GM18520 (cell line): ENCODE data around the gene IER5L.
"Not testable (repeated sequence)": the region's sequence is repeated elsewhere in the genome, so short reads cannot be mapped to it uniquely, and the experiment has no call there.

Experiments used
- ATAC-seq: cut with Tn5 transposase; IDR thresholded peaks from one replicate; pipeline ENCODE4 v1.9.1; 2021; ENCODE audit not compliant: unreplicated experiment

Gene IER5L

GRCh38 chr9:129203556-129203909, 25.5 kb upstream of the IER5L start:
- no peak for ATAC-seq

- no peak for ATAC-seq
Observed at GRCh38 chr9:129202613-129203555, 24.8 kb upstream of the IER5L start.

DNA sequence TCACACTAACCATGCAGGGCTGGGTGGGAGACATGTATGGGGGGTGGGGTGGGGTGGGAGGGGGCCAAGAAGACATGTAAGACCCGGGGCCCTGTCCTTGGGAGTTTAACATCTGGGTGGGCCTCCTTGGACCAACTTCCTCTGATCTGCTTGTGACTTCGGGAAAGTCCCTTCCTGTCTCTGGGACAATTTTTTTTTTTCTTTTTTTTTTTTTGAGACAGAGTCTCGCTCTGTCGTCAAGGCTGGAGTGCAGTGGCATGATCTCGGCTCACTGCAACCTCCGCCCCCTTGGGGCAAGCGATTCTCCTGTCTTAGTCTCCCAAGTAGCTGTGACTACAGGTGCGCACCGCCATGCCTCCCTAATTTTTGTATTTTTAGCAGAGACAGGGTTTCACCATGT, 23.8 kb upstream of the IER5L start:
- no peak for ATAC-seq

DNA sequence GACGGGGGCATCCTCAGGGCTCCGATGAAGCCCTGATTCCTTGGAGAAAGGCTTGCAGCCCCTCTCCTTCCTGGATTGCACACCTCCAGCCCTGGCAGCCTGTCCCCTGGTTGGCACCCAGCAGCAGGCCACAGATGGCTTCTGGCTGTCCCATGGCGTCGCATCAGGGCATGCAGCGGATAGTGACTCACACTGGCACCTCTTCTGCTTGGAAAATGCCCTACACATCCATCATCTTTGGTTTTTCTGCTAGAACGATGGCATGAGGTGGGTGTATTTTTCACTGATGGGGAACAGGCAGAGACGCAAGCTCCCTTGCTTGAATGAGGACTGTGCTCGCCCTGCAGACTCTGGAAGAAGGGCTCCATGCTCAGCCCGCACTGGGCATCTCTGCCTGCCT, 23.2 kb upstream of the IER5L start:
- ATAC-seq: no peak

DNA sequence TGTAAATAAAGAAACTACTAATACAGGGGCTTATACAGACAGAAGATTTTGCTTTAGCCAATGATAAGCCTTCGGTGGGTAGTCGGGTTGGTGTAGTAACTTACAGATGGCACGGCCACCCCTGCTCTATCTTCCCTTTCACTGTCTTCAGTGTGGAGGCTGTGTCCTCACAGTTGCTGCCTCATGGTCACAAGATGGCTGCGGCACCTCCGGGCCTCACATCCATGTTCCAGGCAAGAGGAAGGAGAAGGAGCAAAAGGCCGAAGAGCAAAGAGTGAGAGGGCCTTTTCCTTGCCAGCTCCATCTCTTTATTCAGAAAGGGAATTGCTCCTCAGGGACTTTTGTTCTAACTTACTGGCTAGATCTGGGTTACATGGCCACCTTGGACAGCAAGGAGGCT, 22.2 kb upstream of the IER5L start:
- no peak for ATAC-seq

- no peak for ATAC-seq
Observed at GRCh38 chr9:129199044-129199435, 21.0 kb upstream of the IER5L start.

DNA sequence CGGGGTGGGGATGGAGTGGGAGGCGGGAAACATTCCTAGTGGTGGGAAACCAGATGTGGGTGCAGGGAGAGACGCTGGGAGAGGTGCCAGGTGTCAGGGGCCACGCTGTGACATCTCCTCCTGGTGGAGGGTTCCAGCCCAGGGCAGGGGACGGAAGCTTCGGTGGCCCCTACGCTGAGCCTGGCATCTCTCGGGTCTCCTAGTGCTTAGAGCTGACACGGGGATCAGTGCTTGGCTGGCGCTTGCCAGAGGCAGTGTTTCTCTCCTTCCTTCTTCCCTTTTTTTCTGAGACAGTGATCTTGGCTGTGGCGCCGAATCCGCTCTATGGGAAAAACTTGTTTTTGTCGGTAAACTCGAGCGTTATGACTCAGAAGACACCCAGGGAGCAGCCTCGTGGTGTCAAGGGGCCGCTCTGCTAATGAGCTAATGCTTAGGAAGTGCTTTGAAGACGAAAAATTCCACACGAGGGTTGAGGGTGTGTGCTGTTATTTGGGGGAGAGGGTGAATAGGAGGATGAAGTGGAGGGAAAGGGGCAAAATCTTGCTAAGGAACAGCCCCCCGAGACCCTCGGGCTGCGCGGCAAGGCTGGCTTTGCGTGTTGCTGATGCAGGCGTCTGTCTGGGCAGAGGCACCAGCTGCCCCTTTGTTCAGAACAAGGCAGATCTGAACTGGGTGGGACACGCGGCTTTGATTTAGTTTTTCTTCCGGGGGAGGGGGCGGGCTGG, 20.4 kb upstream of the IER5L start:
- ATAC-seq: no peak

DNA sequence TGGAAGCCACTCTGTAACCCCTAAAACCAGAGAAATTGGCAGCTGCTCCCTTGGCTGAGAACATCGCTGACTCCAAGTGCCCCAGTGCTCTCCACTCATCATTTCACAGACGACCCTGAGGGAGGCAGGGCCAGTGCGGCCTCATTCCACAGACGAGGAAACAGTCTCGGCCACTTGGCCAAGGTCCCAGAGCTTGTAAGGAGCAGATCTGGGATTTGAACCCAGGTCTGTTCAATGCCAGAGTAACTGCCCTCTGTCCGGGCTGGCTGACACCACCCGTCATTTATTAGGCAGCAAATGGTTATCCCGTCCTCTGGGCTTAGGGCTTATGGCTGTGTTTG, 19.9 kb upstream of the IER5L start:
- ATAC-seq: no peak

GRCh38 chr9:129197045-129197444, 19.0 kb upstream of the IER5L start:
- not testable (repeated sequence) for ATAC-seq

- ATAC-seq: no peak
Observed at GRCh38 chr9:129195606-129196005, 17.5 kb upstream of the IER5L start.

DNA sequence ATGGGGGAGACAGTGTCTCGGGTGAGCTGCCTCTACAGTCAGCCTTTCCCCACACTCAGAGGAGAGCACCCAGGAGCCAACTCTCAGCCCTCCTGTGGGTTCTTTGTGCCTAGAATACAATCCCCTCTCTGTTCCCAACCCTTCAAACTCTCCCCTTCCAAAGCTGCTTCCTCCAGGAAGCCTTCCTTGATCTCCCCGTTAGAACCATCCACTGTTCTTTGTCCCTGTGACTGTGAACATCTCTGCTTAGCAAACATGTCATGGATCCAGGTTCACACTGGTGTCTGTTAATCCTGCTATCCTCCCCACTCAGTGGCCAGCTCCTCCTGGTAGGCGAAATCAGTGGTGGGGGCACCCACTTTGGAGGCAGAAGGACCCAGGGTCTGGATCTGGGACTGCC, 16.2 kb upstream of the IER5L start:
- no peak for ATAC-seq

DNA sequence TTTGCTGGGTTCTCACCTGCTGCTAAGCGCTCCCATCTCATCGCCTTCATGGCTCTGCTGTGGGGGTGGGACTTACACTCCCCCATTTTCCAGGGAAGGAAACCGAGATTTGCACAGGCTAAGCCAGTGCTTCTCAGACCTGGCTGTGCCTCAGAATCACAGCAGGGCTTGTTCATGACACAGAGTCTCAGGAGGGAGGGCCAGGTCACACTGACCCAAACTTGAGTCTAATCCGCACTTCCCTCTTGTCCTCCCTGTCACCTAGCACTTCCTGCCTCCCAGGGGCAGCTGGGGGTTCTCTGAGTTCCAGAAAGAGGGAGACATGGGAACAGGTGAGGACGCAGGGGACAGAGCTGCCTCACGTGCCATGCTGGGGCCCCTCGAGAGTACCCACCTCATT, 15.6 kb upstream of the IER5L start:
- no peak for ATAC-seq

DNA sequence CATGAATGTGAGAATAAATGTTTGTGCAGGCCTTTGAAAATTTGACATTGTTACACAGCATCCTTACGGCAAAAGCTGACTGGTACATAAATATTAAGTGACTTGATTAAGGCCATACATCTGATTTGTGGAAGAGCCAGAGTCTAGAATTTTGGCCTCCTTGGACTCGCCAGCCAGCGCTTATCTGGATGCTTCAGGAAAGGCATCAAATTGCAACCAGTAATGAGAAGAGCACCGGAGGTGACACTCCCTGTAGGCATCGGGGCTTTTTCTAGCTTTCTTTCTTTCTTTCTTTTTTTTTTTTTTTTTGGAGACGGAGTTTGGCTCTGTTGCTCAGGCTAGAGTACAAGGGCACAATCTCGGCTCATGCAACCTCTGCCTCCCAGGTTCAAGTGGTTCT, 13.2 kb upstream of the IER5L start:
- no peak for ATAC-seq

DNA sequence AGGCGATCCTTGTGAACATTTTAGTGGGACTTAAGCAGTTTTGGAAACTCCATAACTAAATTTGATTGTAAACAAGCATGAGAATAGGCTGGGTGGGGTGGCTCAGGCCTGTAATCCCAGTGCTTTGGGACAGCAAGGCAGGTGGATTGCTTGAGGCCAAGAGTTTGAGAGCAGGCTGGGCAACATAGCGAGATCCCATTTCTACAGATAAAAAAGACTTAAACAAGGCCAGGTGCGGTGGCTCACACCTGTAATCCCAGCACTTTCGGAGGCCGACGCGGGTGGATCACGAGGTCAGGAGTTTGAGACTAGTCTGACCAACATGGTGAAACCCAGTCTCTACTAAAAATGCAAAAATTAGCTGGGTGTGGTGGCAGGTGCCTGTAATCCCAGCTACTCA, 11.9 kb upstream of the IER5L start:
- not testable (repeated sequence) for ATAC-seq

- ATAC-seq: no peak
Observed at GRCh38 chr9:129187042-129187441, 9.0 kb upstream of the IER5L start.

DNA sequence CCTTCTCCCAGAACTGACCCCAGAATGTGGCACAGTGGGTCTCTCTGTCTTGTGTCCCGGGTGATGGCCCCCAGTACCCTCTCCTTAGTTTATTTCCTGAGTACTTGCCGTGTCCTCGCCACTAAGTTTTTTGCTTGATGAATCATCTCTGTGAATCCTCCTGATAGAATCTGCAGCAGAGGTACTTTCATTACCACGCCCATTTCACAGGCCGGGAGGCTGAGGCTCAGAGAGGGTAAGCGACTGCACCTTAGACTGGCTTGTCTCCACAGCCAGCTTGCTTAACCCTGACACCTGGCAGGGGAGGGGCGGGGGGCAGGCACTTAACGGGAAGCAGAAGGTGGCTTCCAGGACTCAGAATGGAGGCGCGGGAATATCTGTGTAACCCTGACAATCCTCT, 7.9 kb upstream of the IER5L start:
- ATAC-seq: no peak

DNA sequence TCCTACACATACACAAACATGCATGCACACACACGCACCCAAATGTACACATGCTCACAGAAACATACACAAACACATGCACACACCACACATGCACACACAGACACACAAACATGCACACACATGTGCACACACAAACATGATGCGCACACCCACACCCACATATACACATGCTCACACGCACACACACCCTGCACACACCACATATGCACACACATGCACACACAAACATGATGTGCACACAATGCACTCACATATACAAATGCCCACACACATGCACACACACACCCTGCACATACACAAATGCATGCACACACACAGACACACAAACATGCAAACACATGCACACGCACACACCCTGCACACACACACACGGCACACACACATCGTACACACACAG, 7.3 kb upstream of the IER5L start:
- no peak for ATAC-seq

DNA sequence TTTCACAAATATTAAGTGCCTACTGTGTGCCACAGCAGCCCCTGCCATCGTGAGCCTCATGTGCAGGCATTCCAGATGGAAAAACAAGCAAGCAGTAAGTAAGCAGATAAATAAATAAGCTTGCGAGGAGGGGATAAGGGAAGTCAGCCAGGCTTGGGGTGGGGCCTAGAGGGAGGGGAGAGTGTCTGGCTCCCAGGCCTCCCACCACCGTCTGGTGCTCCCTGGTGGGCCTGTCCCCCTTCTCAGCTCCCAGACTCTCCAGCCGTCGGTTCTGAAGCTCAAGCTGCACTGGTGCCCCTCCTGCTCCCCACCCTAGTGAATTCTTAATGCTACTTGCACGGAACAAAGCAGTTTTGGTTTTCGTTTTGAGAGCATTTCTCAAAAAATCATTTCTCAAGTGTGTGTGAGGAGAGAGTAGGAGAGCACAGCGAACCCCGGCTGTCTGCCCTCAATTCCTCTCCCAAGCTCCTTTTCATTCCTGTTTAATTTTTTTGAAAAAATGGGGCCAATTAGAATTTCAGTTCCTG, 6.6 kb upstream of the IER5L start:
- ATAC-seq: no peak

DNA sequence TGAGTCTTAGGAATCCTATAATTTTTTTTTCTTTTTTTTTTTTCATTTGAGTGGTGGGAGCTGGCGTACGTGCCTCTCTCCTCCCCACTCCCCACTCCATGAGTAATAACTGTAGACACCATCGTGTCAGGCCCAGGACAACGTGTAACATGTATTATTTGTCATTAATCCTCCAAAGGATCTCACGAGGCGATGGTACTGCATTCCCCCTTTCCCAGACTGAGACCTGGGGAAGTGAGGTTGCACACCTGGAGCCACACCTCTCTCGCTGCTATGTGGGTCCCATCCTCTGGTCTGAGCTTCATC, 6.1 kb upstream of the IER5L start:
- no peak for ATAC-seq

DNA sequence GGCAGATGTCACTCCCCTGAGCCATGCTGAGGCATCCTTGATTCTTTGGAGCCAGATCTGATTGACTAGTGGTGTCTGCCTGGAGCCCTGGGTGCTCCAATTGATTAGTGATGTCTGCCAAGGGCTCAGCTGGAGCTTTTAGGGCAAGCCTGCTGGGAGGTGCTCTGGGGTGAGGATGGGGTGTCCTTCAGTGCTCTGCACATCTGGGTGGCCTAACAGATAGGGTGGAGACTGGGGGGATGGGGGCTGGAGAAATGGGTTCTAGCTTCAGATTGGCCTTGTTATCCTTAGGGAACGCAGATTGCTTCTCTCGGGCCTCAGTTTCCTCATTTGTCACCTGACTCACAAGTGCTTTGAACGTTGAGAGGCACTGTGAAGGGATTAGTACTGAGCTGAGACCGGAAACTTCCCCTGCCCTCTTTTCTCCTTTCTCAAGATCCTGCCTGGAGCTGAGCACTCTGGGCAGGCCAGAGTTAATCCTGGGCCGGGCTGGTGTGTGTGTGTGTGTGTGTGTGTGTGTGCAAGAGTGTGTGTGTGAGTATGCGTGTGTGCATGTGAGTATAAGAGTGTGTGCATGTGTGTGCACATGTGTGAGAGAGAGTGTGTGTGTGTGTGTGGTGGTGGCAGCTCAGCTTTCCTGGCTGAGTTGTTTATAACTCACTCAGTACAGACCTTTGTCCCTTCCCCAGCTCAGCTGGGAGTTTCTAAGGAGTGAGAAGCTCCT, 5.6 kb upstream of the IER5L start:
- ATAC-seq: no peak

GRCh38 chr9:129182625-129183494, 4.8 kb upstream of the IER5L start:
- no peak for ATAC-seq
